ENCODE results near the gene IL13RA1. TPM values are rescaled to one million over a fixed set of nuclear protein-coding genes. Genes with fewer than 3 reads are reported as not detected.
"Not testable (repeated sequence)": the region's sequence is repeated elsewhere in the genome, so short reads cannot be mapped to it uniquely, and the experiment has no call there.

The IL13RA1 gene
- total RNA-seq, 1 donor from 2014 or later, result 25.0 TPM

DNA sequence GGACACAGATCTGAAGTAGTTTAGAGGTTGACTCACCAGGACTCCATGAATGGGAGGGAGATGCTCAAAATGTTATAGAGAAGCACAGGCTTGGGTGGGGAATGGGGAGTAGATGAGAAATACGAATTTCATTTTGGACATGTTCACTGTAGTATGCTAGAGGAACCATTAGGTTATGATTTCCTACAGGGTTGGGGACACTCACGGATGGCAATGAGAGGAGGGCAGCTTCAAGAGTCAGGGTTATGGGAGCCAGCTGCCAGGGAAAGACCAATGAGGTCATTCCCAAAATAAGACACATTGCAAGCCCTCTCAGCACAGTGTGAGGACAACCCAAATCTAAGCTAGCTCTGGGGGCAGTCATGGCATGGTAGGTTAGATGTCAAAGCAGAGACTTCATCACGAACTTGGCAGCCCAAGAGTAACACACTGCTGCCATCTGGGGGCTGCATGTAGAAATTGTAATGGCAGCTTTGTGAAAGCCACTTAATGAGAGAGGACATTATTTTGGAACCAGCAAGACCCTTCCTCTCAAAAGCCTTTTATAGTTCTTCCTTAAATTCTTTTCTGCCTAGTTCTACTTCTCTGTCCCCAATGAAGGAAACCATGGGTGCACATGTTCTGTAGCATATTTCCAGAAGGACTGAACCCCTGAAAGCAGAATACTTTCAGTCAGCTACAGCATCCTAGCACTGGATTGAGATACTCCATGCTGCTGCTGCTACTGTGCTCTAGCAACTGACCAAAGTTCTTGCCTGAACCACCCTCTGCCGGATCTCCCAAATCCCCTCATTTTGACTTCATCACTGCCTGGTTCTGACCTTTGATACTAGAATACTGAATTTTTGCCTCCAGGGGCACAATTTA lies 80.0 kb downstream of the IL13RA1 start:
- TF ChIP-seq, protein P1, sequence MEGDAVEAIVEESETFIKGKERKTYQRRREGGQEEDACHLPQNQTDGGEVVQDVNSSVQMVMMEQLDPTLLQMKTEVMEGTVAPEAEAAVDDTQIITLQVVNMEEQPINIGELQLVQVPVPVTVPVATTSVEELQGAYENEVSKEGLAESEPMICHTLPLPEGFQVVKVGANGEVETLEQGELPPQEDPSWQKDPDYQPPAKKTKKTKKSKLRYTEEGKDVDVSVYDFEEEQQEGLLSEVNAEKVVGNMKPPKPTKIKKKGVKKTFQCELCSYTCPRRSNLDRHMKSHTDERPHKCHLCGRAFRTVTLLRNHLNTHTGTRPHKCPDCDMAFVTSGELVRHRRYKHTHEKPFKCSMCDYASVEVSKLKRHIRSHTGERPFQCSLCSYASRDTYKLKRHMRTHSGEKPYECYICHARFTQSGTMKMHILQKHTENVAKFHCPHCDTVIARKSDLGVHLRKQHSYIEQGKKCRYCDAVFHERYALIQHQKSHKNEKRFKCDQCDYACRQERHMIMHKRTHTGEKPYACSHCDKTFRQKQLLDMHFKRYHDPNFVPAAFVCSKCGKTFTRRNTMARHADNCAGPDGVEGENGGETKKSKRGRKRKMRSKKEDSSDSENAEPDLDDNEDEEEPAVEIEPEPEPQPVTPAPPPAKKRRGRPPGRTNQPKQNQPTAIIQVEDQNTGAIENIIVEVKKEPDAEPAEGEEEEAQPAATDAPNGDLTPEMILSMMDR (IDR thresholded peaks at IDR 0.05; ENCODE audit: insufficient read depth, low read length, severe bottlenecking), result peak; percentile 68
- FAIRE-seq (no peak), DNase-seq (ENCODE audit: low read depth) (peak; percentile 42)
- H3K4me3 ChIP-seq (ENCODE audit: low read depth, low read length), result no peak overlapping the region
- no peaks in the 10 kb centered on the region for H3K36me3 ChIP-seq (ENCODE audit: control insufficient read depth, insufficient read depth, low read length)
- no peaks in the 10 kb centered on the region for H3K27me3 ChIP-seq (ENCODE audit: control insufficient read depth, insufficient read depth, low read length)

DNA sequence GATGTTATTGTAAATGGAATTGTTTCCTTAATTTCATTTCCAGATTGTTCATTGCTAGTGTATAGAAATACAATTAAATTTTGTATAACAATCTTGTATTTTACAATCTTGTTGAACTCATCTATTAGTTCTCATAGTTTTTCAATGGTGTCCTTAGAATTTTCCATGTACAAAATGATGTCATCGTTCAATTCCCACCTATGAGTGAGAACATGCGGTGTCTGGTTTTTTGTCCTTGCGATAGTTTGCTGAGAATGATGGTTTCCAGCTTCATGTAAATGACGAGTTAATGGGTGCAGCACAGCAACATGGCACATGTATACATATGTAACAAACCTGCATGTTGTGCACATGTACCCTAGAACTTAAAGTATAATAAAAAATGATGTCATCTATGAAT lies 89.9 kb downstream of the IL13RA1 start:
- DNase-seq (ENCODE audit: low read depth); H3K4me3 ChIP-seq (ENCODE audit: low read depth, low read length); H3K27me3 ChIP-seq (ENCODE audit: control insufficient read depth, insufficient read depth, low read length); H3K36me3 ChIP-seq (ENCODE audit: control insufficient read depth, insufficient read depth, low read length); FAIRE-seq: not testable (repeated sequence)

DNA sequence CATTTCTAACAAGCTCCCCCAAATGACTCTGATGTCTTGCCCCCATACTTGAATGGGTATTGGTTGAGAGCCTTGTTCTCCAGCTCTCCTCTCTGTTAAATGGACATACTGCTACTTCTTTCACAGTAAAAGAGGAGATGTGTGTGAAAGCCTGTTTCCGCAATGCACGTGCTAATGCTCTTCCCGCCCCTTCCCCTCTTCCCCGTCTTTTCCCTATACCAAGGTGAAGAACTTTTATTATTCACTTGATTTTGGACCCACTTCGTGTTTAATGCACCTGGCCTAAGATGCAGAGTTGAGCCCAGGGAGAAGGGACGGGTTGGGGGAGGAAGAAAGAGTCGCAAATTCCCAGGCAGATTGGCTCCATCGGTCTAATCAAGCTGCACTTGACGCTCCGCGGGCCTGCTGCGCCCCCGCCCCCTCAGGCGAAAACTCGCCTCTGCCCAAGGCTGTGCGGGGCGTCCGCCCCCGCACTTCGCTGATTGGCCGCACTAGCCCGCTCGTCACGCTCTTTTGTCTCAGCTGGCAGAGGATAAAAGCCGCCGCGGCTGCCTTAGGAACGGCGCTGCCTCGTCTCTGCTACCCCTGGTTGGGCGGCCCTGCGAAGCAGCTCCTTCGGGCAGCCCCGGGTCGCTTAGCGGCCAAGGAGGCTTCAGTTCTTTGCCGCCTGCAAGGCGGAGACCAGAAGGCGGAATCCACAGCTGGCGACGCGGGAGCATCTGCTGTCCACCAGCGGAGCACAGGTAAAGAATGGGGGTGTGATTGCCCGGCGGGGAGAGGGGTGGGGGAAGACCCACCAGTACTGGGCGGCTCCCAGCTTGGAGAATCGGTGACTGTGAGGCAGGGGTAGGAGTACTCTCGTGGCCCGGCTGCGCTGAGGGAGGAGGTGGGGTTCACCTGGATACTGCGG lies 96.1 kb downstream of the IL13RA1 start, which contains the start of gene ZCCHC12:
TSS of gene ZCCHC12 (plus strand) at position 562 of the 910 bp plus-strand sequence. CDS start 1,421 bp downstream, outside the sequence.
- Histone ChIP-seq H3K4me3 (ENCODE audit: low read depth, low read length) (no peak within 1 kb of the TSS), H3K27me3 (ENCODE audit: control insufficient read depth, insufficient read depth, low read length) (peaks cover 24% of the 10 kb centered on the region), H3K36me3 (ENCODE audit: control insufficient read depth, insufficient read depth, low read length) (no peaks in the 10 kb centered on the region)
- DNase-seq (ENCODE audit: low read depth) (peak; percentile 5), FAIRE-seq (no peak)
- TF ChIP-seq, protein P1 (IDR thresholded peaks at IDR 0.05; ENCODE audit: insufficient read depth, low read length, severe bottlenecking), result no peak

DNA sequence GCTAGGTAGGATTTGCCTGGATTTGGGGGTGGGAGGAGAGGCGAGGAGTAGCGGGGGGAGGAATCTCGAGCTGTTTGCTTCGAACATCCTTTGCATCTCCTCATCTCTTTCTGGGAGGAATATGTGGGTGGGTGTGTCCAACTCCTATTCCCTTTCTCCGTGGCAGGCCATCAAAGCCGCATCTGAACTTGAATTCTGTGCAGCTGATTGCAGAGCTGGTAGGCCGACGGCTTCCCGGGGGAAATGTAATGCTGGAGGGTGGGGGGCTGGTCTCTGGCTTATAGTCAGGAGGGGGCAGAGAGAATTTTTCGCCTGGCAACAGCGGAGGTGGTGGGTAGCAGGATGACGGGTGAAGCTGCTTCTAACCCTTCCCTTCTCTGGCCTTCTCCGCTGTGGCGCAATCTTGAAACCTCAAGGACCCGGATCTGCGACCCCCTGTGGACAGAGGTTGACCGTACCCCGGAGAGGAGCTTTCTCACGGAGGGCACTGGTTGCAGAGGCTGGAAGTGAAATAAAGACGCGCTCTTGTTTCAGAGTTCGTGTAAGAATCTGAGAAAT lies 96.8 kb downstream of the IL13RA1 start:
- Histone ChIP-seq H3K36me3 (ENCODE audit: control insufficient read depth, insufficient read depth, low read length) (no peaks in the 10 kb centered on the region), H3K4me3 (ENCODE audit: low read depth, low read length) (no peak overlapping the region), H3K27me3 (ENCODE audit: control insufficient read depth, insufficient read depth, low read length) (peaks cover 24% of the 10 kb centered on the region)
- DNase-seq (ENCODE audit: low read depth) (no peak), FAIRE-seq (no peak)
- TF ChIP-seq, protein P1 (IDR thresholded peaks at IDR 0.05; ENCODE audit: insufficient read depth, low read length, severe bottlenecking), result no peak

DNA sequence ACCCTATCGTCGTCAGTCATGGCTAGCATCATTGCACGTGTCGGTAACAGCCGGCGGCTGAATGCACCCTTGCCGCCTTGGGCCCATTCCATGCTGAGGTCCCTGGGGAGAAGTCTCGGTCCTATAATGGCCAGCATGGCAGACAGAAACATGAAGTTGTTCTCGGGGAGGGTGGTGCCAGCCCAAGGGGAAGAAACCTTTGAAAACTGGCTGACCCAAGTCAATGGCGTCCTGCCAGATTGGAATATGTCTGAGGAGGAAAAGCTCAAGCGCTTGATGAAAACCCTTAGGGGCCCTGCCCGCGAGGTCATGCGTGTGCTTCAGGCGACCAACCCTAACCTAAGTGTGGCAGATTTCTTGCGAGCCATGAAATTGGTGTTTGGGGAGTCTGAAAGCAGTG lies 97.8 kb downstream of the IL13RA1 start:
- FAIRE-seq (no peak), DNase-seq (ENCODE audit: low read depth) (no peak)
- Histone ChIP-seq H3K36me3 (ENCODE audit: control insufficient read depth, insufficient read depth, low read length) (no peaks in the 10 kb centered on the region), H3K4me3 (ENCODE audit: low read depth, low read length) (no peak overlapping the region), H3K27me3 (ENCODE audit: control insufficient read depth, insufficient read depth, low read length) (peaks cover 24% of the 10 kb centered on the region)
- TF ChIP-seq, protein P1 (IDR thresholded peaks at IDR 0.05; ENCODE audit: insufficient read depth, low read length, severe bottlenecking), result no peak
